HepG2 (cell line): ENCODE data around the gene RREB1. TPM values are rescaled to one million over a fixed set of nuclear protein-coding genes. Genes with fewer than 3 reads are reported as not detected.
A peak's percentile ranks its signal among the peaks of the same experiment; 100 is the strongest.

Experiments
- ARID5B ChIP-seq: IDR thresholded peaks from 2 replicates; pipeline ENCODE4 v1.4.0; 2020; ENCODE audit warnings: mild to moderate bottlenecking, missing genetic modification reagents
- ATM ChIP-seq: fragments of 450-650 bp; IDR thresholded peaks from 2 replicates; pipeline ENCODE4 v1.7.1; 2017; ENCODE audit warnings: mild to moderate bottlenecking, borderline replicate concordance
- EP300 ChIP-seq, 3 experiments: sonication (generic) in 1 of 3; formaldehyde crosslinking in 1 of 3; IDR thresholded peaks; 2 replicates each; pipeline versions ENCODE4 v1.5.1 to v1.6.1; 2011 to 2020; ENCODE audit warnings: low read depth in 2 of 3, low read length in 2 of 3, borderline replicate concordance in 1 of 3, improper control_type of control experiment in 1 of 3, mild to moderate bottlenecking in 1 of 3, missing genetic modification reagents in 1 of 3, moderate library complexity in 1 of 3
- HNF4A ChIP-seq: sonication (generic); formaldehyde crosslinking; IDR thresholded peaks from 2 replicates; pipeline ENCODE4 v1.4.0; 2020; ENCODE audit warnings: missing genetic modification reagents
- IKZF5 ChIP-seq: IDR thresholded peaks from 2 replicates; pipeline ENCODE4 v1.6.1; 2018; ENCODE audit warnings: missing genetic modification reagents, mild to moderate bottlenecking, missing compliant biosample characterization
- MED1 ChIP-seq: sonication (generic); formaldehyde crosslinking; IDR thresholded peaks from 2 replicates; pipeline ENCODE4 v1.4.0; 2020; ENCODE audit warnings: missing genetic modification reagents
- MLX ChIP-seq: IDR thresholded peaks from 2 replicates; pipeline ENCODE4 v1.6.1; 2016
- NFKB2 ChIP-seq: sonication (generic); formaldehyde crosslinking; IDR thresholded peaks from 2 replicates; pipeline ENCODE4 v1.4.0; 2020; ENCODE audit warnings: missing genetic modification reagents, borderline replicate concordance
- XRCC5 ChIP-seq: fragments of 200-400 bp; formaldehyde crosslinking; optimal IDR thresholded peaks from 2 replicates; pipeline ENCODE3; 2017; ENCODE audit warnings: mild to moderate bottlenecking, low read length
- ZBTB38 ChIP-seq: sonication (generic); formaldehyde crosslinking; IDR thresholded peaks from 2 replicates; pipeline ENCODE4 v1.5.1; 2020; ENCODE audit warnings: mild to moderate bottlenecking, missing genetic modification reagents
- ZFP62 ChIP-seq: sonication (generic); formaldehyde crosslinking; IDR thresholded peaks from 2 replicates; pipeline ENCODE4 v1.4.0; 2020; ENCODE audit warnings: missing genetic modification reagents
- ZNF441 ChIP-seq: sonication (generic); formaldehyde crosslinking; IDR thresholded peaks from 2 replicates; pipeline ENCODE4 v1.7.0; 2021; ENCODE audit warnings: missing genetic modification reagents, borderline replicate concordance
- ZNF557 ChIP-seq: sonication (generic); formaldehyde crosslinking; IDR thresholded peaks from 2 replicates; pipeline ENCODE4 v1.4.0; 2020; ENCODE audit warnings: missing genetic modification reagents
- ZNF607 ChIP-seq: sonication (generic); formaldehyde crosslinking; IDR thresholded peaks from 2 replicates; pipeline ENCODE4 v1.5.1; 2020; ENCODE audit warnings: missing genetic modification reagents, mild to moderate bottlenecking, borderline replicate concordance
- ZNF615 ChIP-seq: sonication (generic); formaldehyde crosslinking; IDR thresholded peaks from 2 replicates; pipeline ENCODE4 v1.5.0; 2020; ENCODE audit warnings: mild to moderate bottlenecking, missing genetic modification reagents, borderline replicate concordance
- ZNF687 ChIP-seq: sonication (generic); formaldehyde crosslinking; IDR thresholded peaks from 2 replicates; pipeline ENCODE4 v1.5.1; 2020; ENCODE audit warnings: mild to moderate bottlenecking, missing genetic modification reagents, moderate library complexity
- ZNF768 ChIP-seq: sonication (generic); formaldehyde crosslinking; IDR thresholded peaks from 2 replicates; pipeline ENCODE4 v1.4.0; 2020; ENCODE audit warnings: missing genetic modification reagents
- ZNF800 ChIP-seq: sonication (generic); formaldehyde crosslinking; IDR thresholded peaks from 2 replicates; pipeline ENCODE4 v1.4.0; 2020; ENCODE audit warnings: missing genetic modification reagents
- polyA plus RNA-seq, 8 experiments: library from polyadenylated mRNA; depleted of rRNA in 3 of 8; stranded (reverse) in 7 of 8; unstranded in 1 of 8; fragments of >200 nt; fragmentation: Illumina TruSeq in 4 of 8; extraction: Trizol in 4 of 8; gene quantifications; 2 replicates each; pipeline versions ENCODE4 v1.2.1 to v1.2.3, GENCODE V29; 2011 to 2016; ENCODE audit warnings: low read depth in 4 of 8, missing spikeins in 1 of 8, mixed read lengths in 1 of 8; ENCODE audit not compliant: insufficient read depth in 1 of 8
- total RNA-seq, 5 experiments: library from RNA; depleted of rRNA; stranded (reverse); fragments of >200 nt; fragmentation: Illumina TruSeq; extraction: Trizol; gene quantifications; 2 replicates each; pipeline ENCODE4 v1.2.3, GENCODE V29; 2016; ENCODE audit warnings: low read depth in 1 of 5

RREB1 gene
- total and polyA plus RNA-seq, 2 of the 13 experiments (the other 11 are each of a cell fraction or from before 2014, with no cell fraction given), result 6.1 to 23.2 TPM

GRCh38 chr6:7219310-7219709, 111.5 kb downstream of the RREB1 start (continued):
- TF ChIP-seq ZNF687 (peak; percentile 94), MLX (CRISPR knock-in tag) (peak; percentile 53; the same call in 1 of the 2 replicates), ZNF768 (CRISPR knock-in tag) (peak; percentile 25; the same call in 1 of the 2 replicates), ZNF615 (CRISPR knock-in tag) (0 out of 2 replicates have a peak, but pooled peaks have one; percentile 33), ZFP62 (CRISPR knock-in tag) (peak; percentile 44; the same call in 1 of the 2 replicates), ATM (no peak), ZNF557 (0 out of 2 replicates have a peak, but pooled peaks have one; percentile 67), HNF4A (CRISPR knock-in tag) (peak; percentile 40; the same call in 1 of the 2 replicates), ZNF800 (CRISPR knock-in tag) (no peak), IKZF5 (peak; percentile 20; the same call in 1 of the 2 replicates), ZBTB38 (peak; percentile 99), XRCC5 (no peak), ZNF441 (CRISPR knock-in tag) (peak; percentile 24; the same call in 1 of the 2 replicates), ARID5B (CRISPR knock-in tag) (no peak), MED1 (CRISPR knock-in tag) (peak; percentile 42; the same call in 1 of the 2 replicates), ZNF607 (CRISPR knock-in tag) (0 out of 2 replicates have a peak, but pooled peaks have one; percentile 22), NFKB2 (peak; percentile 70; the same call in 1 of the 2 replicates), EP300 (IDR thresholded peaks at IDR 0.05; ENCODE audit: low read depth in 2 of 2, low read length in 2 of 2) (no peak), EP300 (CRISPR knock-in tag; IDR thresholded peaks at IDR 0.05; ENCODE audit: borderline replicate concordance) (no peak)
